GM12892 (cell line): ENCODE measurements around the gene CACNA1G.

ENCODE experiments used
- DNase-seq: peaks from one replicate; pipeline ENCODE4 v3.0.0; 2011; ENCODE audit not compliant: insufficient read length
- FAIRE-seq: peaks from 2 replicates; lab custom pipeline; 2011; peaks lifted over from hg19 to GRCh38; lab: Jason Lieb, UNC
- POLR2A ChIP-seq: IDR thresholded peaks from 2 replicates; pipeline ENCODE4 v1.6.1; 2011; ENCODE audit warnings: low read depth, low read length, control low read depth
- POLR2AphosphoS5 ChIP-seq: IDR thresholded peaks from 2 replicates; pipeline ENCODE4 v1.6.1; 2011; ENCODE audit warnings: low read depth, low read length, control low read depth
- TAF1 ChIP-seq: IDR thresholded peaks from 2 replicates; pipeline ENCODE4 v1.6.1; 2011; ENCODE audit warnings: low read depth, mild to moderate bottlenecking, control low read depth, low read length, borderline replicate concordance

Gene CACNA1G

DNA sequence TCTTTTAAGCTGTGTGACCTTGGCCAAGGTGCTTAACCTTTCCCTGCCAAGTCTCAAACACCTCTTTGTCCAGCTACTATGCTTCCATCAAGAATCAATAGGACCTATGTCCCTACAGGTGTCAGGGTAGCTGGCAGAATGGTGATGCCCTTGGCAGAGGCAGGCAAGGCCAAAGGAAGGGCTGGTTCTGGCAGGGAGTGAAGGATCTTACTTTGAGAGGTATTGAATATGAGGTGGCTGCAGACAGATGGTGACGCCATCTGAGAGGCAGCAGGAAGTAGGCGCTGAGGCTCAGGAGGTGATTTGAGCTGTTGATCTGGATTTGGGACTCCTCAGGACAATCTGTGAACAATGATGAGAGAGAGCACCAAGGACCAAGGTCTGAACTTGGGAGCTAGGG lies 86.7 kb downstream of the CACNA1G start:
- FAIRE-seq (no peak), DNase-seq (no peak)
- no peak for TF ChIP-seq POLR2AphosphoS5
- no peak for TF ChIP-seq TAF1
- TF ChIP-seq POLR2A: no peak

DNA sequence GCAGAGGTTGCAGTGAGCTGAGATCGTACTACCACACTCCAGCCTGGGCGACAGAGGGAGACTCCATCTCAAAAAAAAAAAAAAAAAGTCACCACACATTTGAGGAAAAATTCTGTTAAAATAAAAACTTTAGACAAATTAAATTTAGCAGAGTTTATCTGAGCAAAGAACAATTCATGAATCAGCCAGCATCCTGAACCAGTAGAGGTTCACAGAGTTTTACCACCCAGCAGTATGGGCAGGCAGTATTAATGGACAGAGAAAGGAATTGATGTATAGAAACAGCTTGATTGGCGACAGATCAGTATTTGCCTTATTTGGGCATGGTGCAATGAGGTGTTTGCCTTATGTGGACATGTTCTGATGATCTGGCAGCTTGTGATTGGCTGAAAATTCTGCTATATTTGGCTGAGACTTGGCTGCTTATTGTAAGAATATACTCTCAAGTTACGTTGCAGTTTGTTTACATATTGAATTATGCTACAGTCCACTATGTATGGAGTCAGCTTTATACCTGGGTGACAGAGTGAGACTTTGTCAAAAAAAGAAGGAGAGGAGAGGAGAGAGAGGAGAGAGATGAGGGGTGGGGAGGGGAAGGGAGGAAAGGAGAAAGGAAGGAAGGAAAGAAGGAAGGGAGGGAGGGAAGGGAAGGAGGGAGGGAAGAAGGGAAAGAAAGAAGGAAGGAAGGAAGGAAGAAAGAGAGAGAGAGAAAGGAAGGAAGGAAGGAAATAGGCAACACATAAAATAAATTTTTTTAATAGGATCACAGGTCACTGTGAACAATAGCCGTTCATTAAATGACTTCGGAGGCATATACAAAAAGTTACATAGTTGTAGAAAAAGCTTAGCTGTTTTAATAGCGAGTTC lies 88.8 kb downstream of the CACNA1G start:
- no peak for DNase-seq

DNA sequence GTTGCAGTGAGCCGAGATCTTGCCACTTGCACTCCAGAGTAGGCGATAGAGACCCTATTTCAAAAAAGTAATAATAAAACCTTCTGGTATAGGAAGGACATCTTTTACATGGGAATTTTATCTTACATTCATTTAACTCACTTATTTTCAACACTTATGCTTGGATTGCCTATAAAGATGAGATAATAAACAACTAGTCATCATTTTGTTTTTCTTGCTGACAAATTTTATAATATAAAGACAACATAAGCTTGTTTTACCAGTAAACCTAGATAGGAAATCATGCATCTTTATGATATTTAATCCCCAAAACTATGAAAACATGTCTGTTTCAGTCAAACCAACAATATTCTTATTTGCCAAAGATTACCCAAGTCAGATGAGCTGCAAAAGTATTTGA lies 91.1 kb downstream of the CACNA1G start:
- no peak for DNase-seq
- FAIRE-seq: no peak
- TF ChIP-seq TAF1: no peak
- no peak for TF ChIP-seq POLR2AphosphoS5
- no peak for TF ChIP-seq POLR2A

More for the DNA sequence above, 88.8 kb downstream of the CACNA1G start:
- TF ChIP-seq TAF1: no peak
- TF ChIP-seq POLR2AphosphoS5: no peak
- TF ChIP-seq POLR2A: no peak
- FAIRE-seq: no peak

DNA sequence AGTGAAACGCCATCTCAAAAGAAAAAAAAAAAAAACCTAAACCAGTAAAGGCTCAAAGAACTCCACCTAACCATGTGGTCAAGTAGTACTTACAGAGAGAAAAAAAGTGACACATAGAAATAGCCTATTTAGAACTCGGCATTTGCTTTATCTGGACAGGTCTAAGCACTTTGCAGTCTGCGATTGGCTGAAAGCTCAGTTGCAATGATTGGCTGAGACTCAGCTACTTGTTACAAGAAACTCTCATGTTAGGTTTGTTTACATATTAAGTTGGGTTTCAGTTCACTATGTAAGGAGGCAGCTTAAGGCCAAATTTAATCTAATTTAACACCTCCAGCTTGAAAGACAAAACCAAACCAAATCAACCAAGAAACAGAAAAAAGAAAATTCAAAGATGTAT lies 93.2 kb downstream of the CACNA1G start:
- FAIRE-seq (no peak), DNase-seq (no peak)

DNA sequence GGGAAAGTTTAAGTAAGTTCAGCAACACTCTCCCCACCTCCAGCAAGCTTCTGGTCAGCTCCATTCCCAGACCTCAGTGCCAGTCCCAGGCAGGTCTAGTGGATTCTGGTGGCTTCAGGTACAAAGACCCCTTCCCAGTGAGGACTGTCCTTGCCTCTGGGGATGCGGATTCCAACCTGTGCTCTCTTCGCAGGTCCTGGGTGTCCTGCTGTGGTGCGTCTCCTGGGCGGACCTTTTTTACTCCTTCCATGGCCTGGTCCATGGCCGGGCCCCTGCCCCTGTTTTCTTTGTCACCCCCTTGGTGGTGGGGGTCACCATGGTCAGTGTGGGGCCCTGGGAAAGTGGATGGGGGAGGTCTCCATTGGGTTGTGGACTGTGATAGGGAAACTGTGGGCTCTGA lies 96.0 kb downstream of the CACNA1G start:
- no peak for DNase-seq
- TF ChIP-seq TAF1 (no peak), POLR2A (no peak), POLR2AphosphoS5 (no peak)
- FAIRE-seq: no peak

More for the DNA sequence above, 93.2 kb downstream of the CACNA1G start:
- no peak for TF ChIP-seq POLR2AphosphoS5
- TF ChIP-seq POLR2A: no peak
- no peak for TF ChIP-seq TAF1

DNA sequence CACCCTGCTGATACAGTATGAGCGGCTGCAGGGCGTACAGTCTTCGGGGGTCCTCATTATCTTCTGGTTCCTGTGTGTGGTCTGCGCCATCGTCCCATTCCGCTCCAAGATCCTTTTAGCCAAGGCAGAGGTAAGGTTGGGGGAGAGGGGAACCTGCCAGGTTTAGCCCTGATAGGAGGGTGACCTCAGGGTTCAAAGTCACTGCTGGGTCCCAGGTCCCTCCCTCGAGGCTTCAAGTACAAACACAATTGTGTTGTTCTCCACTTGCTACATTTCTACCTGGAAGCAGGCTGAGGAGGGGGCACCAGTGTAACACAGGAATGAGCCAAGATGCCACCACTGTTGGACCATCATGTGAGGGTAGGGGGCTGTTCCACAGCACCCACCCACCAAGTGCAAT lies 96.5 kb downstream of the CACNA1G start:
- FAIRE-seq (no peak), DNase-seq (no peak)
- TF ChIP-seq TAF1: no peak
- TF ChIP-seq POLR2A: no peak
- TF ChIP-seq POLR2AphosphoS5: no peak

DNA sequence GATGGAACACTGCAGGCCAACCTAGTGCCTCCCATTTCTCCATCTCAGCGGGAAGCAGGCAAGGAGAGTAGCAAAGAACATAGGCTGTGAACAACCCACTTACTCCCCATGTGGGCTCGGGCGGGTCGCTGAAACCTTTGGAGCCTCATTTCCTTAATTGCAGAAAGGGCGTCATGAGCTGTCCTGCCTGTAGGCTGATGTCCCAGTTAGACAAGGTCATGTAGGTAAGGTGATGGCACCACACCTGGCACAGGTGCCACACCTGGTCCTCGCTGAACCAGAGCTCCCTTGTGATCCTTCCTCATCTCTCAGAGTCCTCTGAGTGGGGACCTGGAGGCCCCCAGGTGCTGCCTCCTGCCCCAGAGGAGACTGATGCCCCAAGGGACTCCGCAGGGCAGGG lies 97.1 kb downstream of the CACNA1G start:
- FAIRE-seq (no peak), DNase-seq (no peak)
- no peak for TF ChIP-seq POLR2A
- no peak for TF ChIP-seq TAF1
- TF ChIP-seq POLR2AphosphoS5: no peak

DNA sequence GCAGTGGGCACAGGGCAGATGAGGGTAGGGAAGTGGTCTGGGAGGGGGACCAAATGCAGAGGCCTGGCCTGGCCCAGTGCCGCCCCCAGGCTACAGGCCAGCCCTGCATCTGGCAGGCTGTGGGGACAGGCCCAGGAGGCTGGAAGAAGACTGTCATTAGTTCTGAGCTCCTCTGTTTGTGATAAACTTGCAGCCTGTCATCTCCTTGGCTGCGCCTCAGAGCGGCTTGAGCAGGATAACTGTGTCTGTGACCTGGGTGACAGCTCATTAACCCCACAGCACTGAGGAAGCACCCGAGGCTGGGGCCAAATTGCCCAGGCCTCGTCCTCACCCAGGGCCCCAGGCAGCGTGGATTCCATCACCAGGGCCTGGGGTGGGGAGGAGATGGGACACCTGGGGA lies 98.1 kb downstream of the CACNA1G start:
- TF ChIP-seq POLR2A: no peak
- TF ChIP-seq TAF1: no peak
- FAIRE-seq (no peak), DNase-seq (no peak)

DNA sequence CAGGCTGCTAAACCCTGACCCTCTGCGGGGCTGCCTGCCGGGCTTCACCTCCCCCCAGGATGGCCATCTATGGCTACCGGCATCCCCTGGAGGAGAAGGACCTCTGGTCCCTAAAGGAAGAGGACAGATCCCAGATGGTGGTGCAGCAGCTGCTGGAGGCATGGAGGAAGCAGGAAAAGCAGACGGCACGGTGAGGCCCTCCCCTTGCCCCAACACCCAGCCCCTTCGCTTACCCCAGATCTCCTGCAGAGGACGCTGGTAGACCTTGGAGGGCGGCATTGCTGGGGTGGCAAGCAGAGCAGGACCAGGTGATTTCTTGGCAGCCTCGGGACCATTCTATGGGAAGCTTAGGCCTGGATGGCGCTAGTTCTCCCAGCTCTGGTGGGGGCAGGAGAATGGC lies 98.7 kb downstream of the CACNA1G start:
- DNase-seq (no peak), FAIRE-seq (no peak)

DNA sequence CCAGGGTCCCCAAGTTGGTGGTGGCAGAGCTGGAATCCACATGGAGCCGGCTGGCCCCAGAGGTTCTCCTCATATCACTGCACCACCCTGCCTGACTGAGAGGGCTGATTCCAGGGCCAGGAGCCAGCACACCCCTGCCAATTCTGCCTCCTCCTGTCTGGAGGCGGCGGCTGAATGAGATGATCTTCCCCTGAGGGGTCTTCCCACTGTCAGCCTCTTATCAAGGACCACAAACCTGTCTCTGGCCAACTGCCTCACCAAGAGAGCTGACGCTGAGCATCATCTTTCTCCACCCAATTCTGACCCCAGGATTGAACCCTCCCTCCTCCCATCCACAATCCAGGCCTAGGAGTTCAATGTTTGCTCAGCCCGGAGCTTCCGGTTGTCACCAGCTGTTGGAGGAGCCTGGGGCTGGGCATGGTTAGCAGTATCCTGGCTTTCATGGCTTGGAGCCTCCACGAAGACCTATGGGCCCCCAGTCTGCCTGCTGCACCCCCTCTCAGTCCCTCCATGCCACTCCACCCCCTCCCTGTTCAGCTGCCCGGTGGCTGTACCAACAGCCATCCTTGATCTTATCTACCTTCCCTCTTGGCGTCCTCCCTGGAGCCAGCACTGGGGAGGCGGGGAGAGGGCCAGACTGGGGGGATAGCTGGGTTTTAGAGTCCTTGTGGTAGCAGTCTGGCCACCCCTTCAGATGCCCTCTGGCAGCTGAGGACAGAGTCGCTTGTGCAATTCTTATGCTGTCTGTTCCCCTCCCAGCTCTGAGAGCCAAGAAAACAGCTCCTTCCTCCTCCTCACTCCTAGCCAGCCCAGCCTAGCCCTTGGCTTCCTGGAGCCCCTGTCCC lies 99.7 kb downstream of the CACNA1G start:
- no peak for DNase-seq
- FAIRE-seq: no peak

More for the DNA sequence above, 98.7 kb downstream of the CACNA1G start:
- TF ChIP-seq POLR2A (no peak), TAF1 (no peak), POLR2AphosphoS5 (no peak)

DNA sequence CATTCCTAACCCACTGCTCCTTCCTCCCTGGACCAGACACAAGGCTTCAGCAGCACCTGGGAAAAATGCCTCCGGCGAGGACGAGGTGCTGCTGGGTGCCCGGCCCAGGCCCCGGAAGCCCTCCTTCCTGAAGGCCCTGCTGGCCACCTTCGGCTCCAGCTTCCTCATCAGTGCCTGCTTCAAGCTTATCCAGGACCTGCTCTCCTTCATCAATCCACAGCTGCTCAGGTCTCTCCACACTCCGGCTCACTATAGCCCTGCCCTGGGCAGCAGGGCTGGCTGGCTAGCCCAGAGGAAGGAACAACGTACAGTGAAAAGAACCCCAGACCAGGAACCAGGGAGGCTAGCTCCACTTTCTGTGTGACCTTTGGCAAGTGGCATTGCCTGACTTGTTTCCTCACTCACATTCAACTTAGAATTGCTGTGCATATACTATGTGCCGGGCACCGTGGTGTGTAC lies 100.4 kb downstream of the CACNA1G start:
- no peak for DNase-seq
- TF ChIP-seq POLR2A: no peak
- TF ChIP-seq TAF1: no peak
- no peak for TF ChIP-seq POLR2AphosphoS5
- no peak for FAIRE-seq

More for the DNA sequence above, 99.7 kb downstream of the CACNA1G start:
- TF ChIP-seq TAF1 (no peak), POLR2AphosphoS5 (no peak), POLR2A (no peak)

DNA sequence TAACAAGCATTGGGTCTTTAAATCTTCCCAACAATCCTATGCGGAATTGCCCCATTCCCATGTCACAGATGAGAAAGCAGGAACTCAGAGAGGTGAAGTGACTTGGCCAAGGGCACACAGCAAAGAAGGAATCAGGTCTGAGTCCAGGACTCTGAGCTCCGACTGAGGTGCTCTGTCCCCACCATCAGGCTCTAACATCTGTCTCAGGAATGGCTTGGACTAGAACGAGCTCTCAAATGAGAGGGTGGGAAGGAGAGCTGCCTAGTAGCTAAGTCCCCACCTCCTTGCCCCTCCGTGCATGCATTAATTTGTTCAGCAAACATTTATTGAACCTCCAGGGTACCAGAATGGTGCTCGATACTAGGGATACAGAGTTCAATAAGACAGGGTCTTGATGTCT lies 100.8 kb downstream of the CACNA1G start:
- DNase-seq (no peak), FAIRE-seq (no peak)
- no peak for TF ChIP-seq POLR2AphosphoS5
- TF ChIP-seq POLR2A: no peak
- no peak for TF ChIP-seq TAF1
